Limb (tissue), 2 donors: ENCODE data around the gene FRAT2.
"Not testable (repeated sequence)": the region's sequence is repeated elsewhere in the genome, so short reads cannot be mapped to it uniquely, and the experiment has no call there.

Experiments
- DNase-seq, 2 donors: peaks; one replicate each; pipeline ENCODE4 v3.0.0-alpha.2; 2016; ENCODE audit errors: extremely low spot score in 2 of 2

The FRAT2 gene

GRCh38 chr10:97291357-97292096 lies 43.0 kb downstream of the FRAT2 start:
- no peak for DNase-seq

- not testable (repeated sequence) for DNase-seq
Measured at GRCh38 chr10:97290576-97291356, 43.8 kb downstream of the FRAT2 start.

DNA sequence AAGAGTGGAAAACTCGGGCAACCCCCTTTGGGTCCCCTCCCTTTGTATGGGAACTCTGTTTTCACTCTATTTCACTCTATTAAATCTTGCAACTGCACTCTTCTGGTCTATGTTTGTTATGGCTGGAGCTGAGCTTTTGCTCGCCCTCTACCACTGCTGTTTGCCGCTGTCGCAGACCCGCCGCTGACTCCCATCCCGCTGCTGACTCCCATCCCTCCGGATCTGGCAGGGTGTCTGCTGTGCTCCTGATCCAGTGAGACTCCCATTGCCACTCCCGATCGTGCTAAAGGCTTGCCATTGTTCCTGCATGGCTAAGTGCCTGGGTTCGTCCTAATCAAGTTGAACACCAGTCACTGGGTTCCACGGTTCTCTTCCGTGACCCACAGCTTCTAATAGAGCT lies 44.5 kb downstream of the FRAT2 start:
- DNase-seq, result not testable (repeated sequence)
